OCI-LY7 (cell line): ENCODE data around the gene KRTAP5-3.

Experiments used
- CTCF ChIP-seq: fragments of 200-600 bp; sonication (generic); conservative IDR thresholded peaks from 2 replicates; pipeline ENCODE4 v1.5.1; 2014; ENCODE audit warnings: mild to moderate bottlenecking, antibody characterized with exemption, low read length, moderate library complexity, mixed read lengths
- EZH2phosphoT487 ChIP-seq: fragments of 200-600 bp; sonication (generic); IDR thresholded peaks from 2 replicates; pipeline ENCODE4 v1.6.1; 2018; ENCODE audit warnings: low read depth, borderline replicate concordance, mild to moderate bottlenecking, mixed run types, antibody characterized with exemption, low read length, moderate library complexity, mixed read lengths

DNA sequence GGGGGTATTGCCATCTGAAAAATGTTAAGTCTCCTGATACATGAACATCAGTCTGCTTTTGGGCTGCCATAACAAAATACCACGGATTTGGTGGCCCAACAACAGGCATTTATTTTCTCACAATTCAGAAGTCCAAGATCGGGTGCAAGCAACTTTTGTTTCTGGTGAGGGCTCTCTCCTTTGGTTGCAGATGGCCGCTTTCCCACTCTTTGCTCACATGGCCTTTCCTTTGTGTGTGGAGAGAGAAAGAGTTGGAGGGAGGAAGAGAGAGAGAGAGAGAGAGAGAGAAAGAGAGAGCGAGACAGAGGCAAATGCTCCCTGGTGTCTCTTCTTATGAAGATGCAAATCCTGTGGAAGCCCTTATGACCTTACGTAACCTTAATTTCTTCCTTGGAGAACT is 7.6 kb downstream of the KRTAP5-3 start:
- TF ChIP-seq CTCF (no peak), EZH2phosphoT487 (no peak)
